Esophagus squamous epithelium (tissue), 5 donors: ENCODE results near the gene MAP2K5. TPM values are rescaled to one million over a fixed set of nuclear protein-coding genes. Genes with fewer than 3 reads are reported as not detected.
A peak's percentile ranks its signal among the peaks of the same experiment; 100 is the strongest.

ENCODE experiments used
- DNase-seq: peaks from one replicate; lab custom pipeline; 2025; lab: John Stamatoyannopoulos, UW
- H3K27ac ChIP-seq, 4 donors: fragments of 200-600 bp; sonication (generic); one replicate each; pipeline ENCODE4 v1.5.1; 2016 to 2019; ENCODE audit warnings: mild to moderate bottlenecking in 1 of 4
- H3K27me3 ChIP-seq, 4 donors: fragments of 200-600 bp; sonication (generic); 1 replicate in 3 of 4; 2 replicates in 1 of 4; pipeline versions ENCODE4 v1.5.1 to v1.6.0; 2017 to 2021; ENCODE audit warnings: antibody characterized with exemption in 1 of 4
- H3K36me3 ChIP-seq, 3 donors: fragments of 200-600 bp; sonication (generic); one replicate each; pipeline ENCODE4 v1.5.1; 2016 to 2019
- H3K4me1 ChIP-seq, 3 donors: fragments of 200-600 bp; sonication (generic); one replicate each; pipeline ENCODE4 v1.5.1; 2017 to 2019
- H3K4me3 ChIP-seq, 4 donors: fragments of 200-600 bp; sonication (generic); 1 replicate in 3 of 4; 2 replicates in 1 of 4; pipeline ENCODE4 v1.5.1; 2016 to 2019; ENCODE audit warnings: mild to moderate bottlenecking in 2 of 4, moderate library complexity in 1 of 4
- H3K9me3 ChIP-seq, 3 donors: fragments of 200-600 bp; sonication (generic); one replicate each; pipeline ENCODE4 v1.5.1; 2016 to 2019
- CTCF ChIP-seq, 6 experiments: fragments of 450-650 bp in 4 of 6; fragments of 200-600 bp in 2 of 6; sonication (generic) in 2 of 6; IDR thresholded peaks; one replicate each; pipeline ENCODE4 v1.5.1; 2016 to 2019; ENCODE audit warnings: antibody characterized with exemption in 6 of 6, mild to moderate bottlenecking in 4 of 6, moderate library complexity in 4 of 6
- POLR2A ChIP-seq, 4 donors: fragments of 450-650 bp; IDR thresholded peaks; one replicate each; pipeline ENCODE4 v1.6.1; 2017; ENCODE audit warnings: antibody characterized with exemption in 4 of 4, mild to moderate bottlenecking in 4 of 4, moderate library complexity in 3 of 4
- WGBS, 2 donors: methylation state at CpG; one replicate each; pipeline ENCODE4 v1.1.5; 2018; 5-methylcytosine and 5-hydroxymethylcytosine counted together
- intact Hi-C: fragments of 100-400 bp; cut with DNase I; formaldehyde crosslinking; loops from one replicate; pipeline ENCODE4 v1.15.0; 2022
- total RNA-seq, 4 donors: library from RNA; depleted of rRNA; stranded (reverse); fragments of >200 nt; gene quantifications; one replicate each; pipeline ENCODE4 v1.1.0, GENCODE V29; 2016
- donor health status: DM: yes; HTN: yes; CAD: no.

MAP2K5 gene
- total RNA-seq, 4 donors from 2014 or later, result 5.8 to 8.0 (median 7.0) TPM

GRCh38 chr15:67743558-67743957 lies 201.1 kb downstream of the MAP2K5 start:
- H3K9me3 ChIP-seq, result no peaks in the 10 kb centered on the region
- no peak overlapping the region for H3K4me3 ChIP-seq
- intact Hi-C loops, result no loop called here
- no peak for TF ChIP-seq POLR2A (IDR thresholded peaks at IDR 0.05)
- TF ChIP-seq CTCF (IDR thresholded peaks at IDR 0.05), result no peak
- no peaks in the 10 kb centered on the region for H3K27me3 ChIP-seq
- H3K36me3 ChIP-seq, result no peaks in the 10 kb centered on the region
- peaks cover 10 to 45% (median 26%) of the 10 kb centered on the region in 3 donors for H3K4me1 ChIP-seq
- H3K27ac ChIP-seq, result no peak overlapping the region
- DNase-seq, result no peak

GRCh38 chr15:67744331-67745072 lies 202.0 kb downstream of the MAP2K5 start:
- no peak overlapping the region for H3K4me3 ChIP-seq
- WGBS, 2 donors, result 59 to 60% methylated on average over 1 of the region's 1 CpG
- H3K9me3 ChIP-seq, result no peaks in the 10 kb centered on the region
- no peak overlapping the region for H3K27ac ChIP-seq
- no peaks in the 10 kb centered on the region for H3K36me3 ChIP-seq
- intact Hi-C loops, result no loop called here
- no peak for TF ChIP-seq CTCF (IDR thresholded peaks at IDR 0.05)
- TF ChIP-seq POLR2A (IDR thresholded peaks at IDR 0.05), result no peak
- no peak for DNase-seq
- no peaks in the 10 kb centered on the region for H3K27me3 ChIP-seq
- H3K4me1 ChIP-seq, result peaks cover 10 to 45% (median 26%) of the 10 kb centered on the region in 3 donors

GRCh38 chr15:67745073-67746006 lies 202.8 kb downstream of the MAP2K5 start:
- DNase-seq, result no peak

GRCh38 chr15:67746022-67746421 lies 203.5 kb downstream of the MAP2K5 start:
- H3K27ac ChIP-seq, result peak overlapping the region; percentile 60 to 83 (median 78)

More at GRCh38 chr15:67745073-67746006, 202.8 kb downstream of the MAP2K5 start:
- H3K9me3 ChIP-seq, result no peaks in the 10 kb centered on the region
- peak overlapping the region; percentile 60 to 83 (median 78) for H3K27ac ChIP-seq
- intact Hi-C loops, result no loop called here
- no peaks in the 10 kb centered on the region for H3K36me3 ChIP-seq
- no peaks in the 10 kb centered on the region for H3K27me3 ChIP-seq
- no peak for TF ChIP-seq CTCF (IDR thresholded peaks at IDR 0.05)
- no peak for TF ChIP-seq POLR2A (IDR thresholded peaks at IDR 0.05)
- H3K4me3 ChIP-seq, result no peak overlapping the region
- 73 to 75% methylated on average over 4 of the region's 4 CpGs for WGBS, 2 donors
- peaks cover 10 to 45% (median 26%) of the 10 kb centered on the region in 3 donors for H3K4me1 ChIP-seq

More at GRCh38 chr15:67746022-67746421, 203.5 kb downstream of the MAP2K5 start:
- no peaks in the 10 kb centered on the region for H3K9me3 ChIP-seq
- DNase-seq, result no peak
- intact Hi-C loops, result no loop called here
- no peaks in the 10 kb centered on the region for H3K27me3 ChIP-seq
- WGBS, 2 donors, result 24 to 29% methylated on average over 1 of the region's 1 CpG
- H3K4me1 ChIP-seq, result peaks cover 10 to 45% (median 26%) of the 10 kb centered on the region in 3 donors
- H3K36me3 ChIP-seq, result no peaks in the 10 kb centered on the region
- no peak overlapping the region for H3K4me3 ChIP-seq
- TF ChIP-seq CTCF (IDR thresholded peaks at IDR 0.05) (no peak), POLR2A (IDR thresholded peaks at IDR 0.05) (no peak)
